ENCODE results near the gene BIRC6. TPM values are rescaled to one million over a fixed set of nuclear protein-coding genes. Genes with fewer than 3 reads are reported as not detected.
A peak's percentile ranks its signal among the peaks of the same experiment; 100 is the strongest.
"Not testable (repeated sequence)": the region's sequence is repeated elsewhere in the genome, so short reads cannot be mapped to it uniquely, and the experiment has no call there.

Gene BIRC6
- 86.9 and 88.3 TPM in 2 replicates for total RNA-seq (2014; rRNA removed; shearing (Covaris generic))
- 36.4 and 49.3 TPM in 2 replicates for polyA plus RNA-seq (2015; cell fraction: cytosol; rRNA removed)
- 106 and 109 TPM in 2 replicates for polyA plus RNA-seq (2015; cell fraction: nucleus; rRNA removed)

GRCh38 chr2:32356681-32357317 lies at the start of gene BIRC6:
TSS of gene BIRC6 (plus strand) at chr2:32357023. CDS start at chr2:32357162, 139 bp downstream.
- peak; percentile 99 for DNase-seq (ENCODE audit: low read depth, low spot score)
- in situ Hi-C loops (cut with HindIII; ENCODE audit: low pct_unique_long_range_greater_than_20kb, low sequenced_read_pairs), result no loop called here

- DNase-seq (ENCODE audit: low read depth, low spot score), result no peak
- in situ Hi-C loops (cut with HindIII; ENCODE audit: low pct_unique_long_range_greater_than_20kb, low sequenced_read_pairs), result no loop called here
These were observed 46.2 kb upstream of the BIRC6 start for GRCh38 chr2:32310577-32310976.

- in situ Hi-C loops (cut with HindIII; ENCODE audit: low pct_unique_long_range_greater_than_20kb, low sequenced_read_pairs), result no loop called here
- DNase-seq (ENCODE audit: low read depth, low spot score), result no peak
These were observed 41.9 kb upstream of the BIRC6 start for GRCh38 chr2:32314886-32315285.

- in situ Hi-C loops (cut with HindIII; ENCODE audit: low pct_unique_long_range_greater_than_20kb, low sequenced_read_pairs); DNase-seq (ENCODE audit: low read depth, low spot score): not testable (repeated sequence)
These were observed 28.1 kb upstream of the BIRC6 start for GRCh38 chr2:32328679-32329078.

- DNase-seq (ENCODE audit: low read depth, low spot score); in situ Hi-C loops (cut with HindIII; ENCODE audit: low pct_unique_long_range_greater_than_20kb, low sequenced_read_pairs): not testable (repeated sequence)
These were observed 27.4 kb upstream of the BIRC6 start for GRCh38 chr2:32329180-32329980.

- in situ Hi-C loops (cut with HindIII; ENCODE audit: low pct_unique_long_range_greater_than_20kb, low sequenced_read_pairs), result no loop called here
- DNase-seq (ENCODE audit: low read depth, low spot score), result no peak
These were observed 26.7 kb upstream of the BIRC6 start for GRCh38 chr2:32330136-32330535.

- in situ Hi-C loops (cut with HindIII; ENCODE audit: low pct_unique_long_range_greater_than_20kb, low sequenced_read_pairs), result no loop called here
- no peak for DNase-seq (ENCODE audit: low read depth, low spot score)
These were observed 14.0 kb upstream of the BIRC6 start for GRCh38 chr2:32342801-32343200.

GRCh38 chr2:32350797-32351196 lies 6.0 kb upstream of the BIRC6 start:
- DNase-seq (ENCODE audit: low read depth, low spot score); in situ Hi-C loops (cut with HindIII; ENCODE audit: low pct_unique_long_range_greater_than_20kb, low sequenced_read_pairs): not testable (repeated sequence)

- in situ Hi-C loops (cut with HindIII; ENCODE audit: low pct_unique_long_range_greater_than_20kb, low sequenced_read_pairs), result no loop called here
- no peak for DNase-seq (ENCODE audit: low read depth, low spot score)
These were observed 695 bp upstream of the BIRC6 start for GRCh38 chr2:32355976-32356680.

GRCh38 chr2:32357318-32358110 lies 691 bp downstream of the BIRC6 start:
- in situ Hi-C loops (cut with HindIII; ENCODE audit: low pct_unique_long_range_greater_than_20kb, low sequenced_read_pairs), result no loop called here
- peak; percentile 39 for DNase-seq (ENCODE audit: low read depth, low spot score)

GRCh38 chr2:32358111-32358482 lies 1.3 kb downstream of the BIRC6 start:
- in situ Hi-C loops (cut with HindIII; ENCODE audit: low pct_unique_long_range_greater_than_20kb, low sequenced_read_pairs), result no loop called here
- DNase-seq (ENCODE audit: low read depth, low spot score), result peak; percentile 39

GRCh38 chr2:32360416-32360815 lies 3.6 kb downstream of the BIRC6 start:
- no peak for DNase-seq (ENCODE audit: low read depth, low spot score)
- in situ Hi-C loops (cut with HindIII; ENCODE audit: low pct_unique_long_range_greater_than_20kb, low sequenced_read_pairs), result no loop called here

GRCh38 chr2:32362997-32363396 lies 6.2 kb downstream of the BIRC6 start:
- in situ Hi-C loops (cut with HindIII; ENCODE audit: low pct_unique_long_range_greater_than_20kb, low sequenced_read_pairs); DNase-seq (ENCODE audit: low read depth, low spot score): not testable (repeated sequence)

- DNase-seq (ENCODE audit: low read depth, low spot score), result no peak
- in situ Hi-C loops (cut with HindIII; ENCODE audit: low pct_unique_long_range_greater_than_20kb, low sequenced_read_pairs), result no loop called here
These were observed 6.8 kb downstream of the BIRC6 start for GRCh38 chr2:32363597-32363996.

GRCh38 chr2:32364290-32364689 lies 7.5 kb downstream of the BIRC6 start:
- DNase-seq (ENCODE audit: low read depth, low spot score); in situ Hi-C loops (cut with HindIII; ENCODE audit: low pct_unique_long_range_greater_than_20kb, low sequenced_read_pairs): not testable (repeated sequence)

- DNase-seq (ENCODE audit: low read depth, low spot score); in situ Hi-C loops (cut with HindIII; ENCODE audit: low pct_unique_long_range_greater_than_20kb, low sequenced_read_pairs): not testable (repeated sequence)
These were observed 8.9 kb downstream of the BIRC6 start for GRCh38 chr2:32365679-32366078.

GRCh38 chr2:32366595-32366994 lies 9.8 kb downstream of the BIRC6 start:
- no peak for DNase-seq (ENCODE audit: low read depth, low spot score)
- in situ Hi-C loops (cut with HindIII; ENCODE audit: low pct_unique_long_range_greater_than_20kb, low sequenced_read_pairs), result no loop called here

Data from SK-MEL-5 (cell line).